Tibial nerve (tissue), 4 donors: ENCODE results near the gene BCDIN3D.

Experiments
- CTCF ChIP-seq, 5 experiments: fragments of 200-600 bp in 3 of 5; fragments of 450-650 bp in 2 of 5; sonication (generic) in 3 of 5; IDR thresholded peaks; one replicate each; pipeline ENCODE4 v1.5.1; 2016 to 2019; ENCODE audit warnings: antibody characterized with exemption in 5 of 5, mild to moderate bottlenecking in 3 of 5, moderate library complexity in 2 of 5
- EP300 ChIP-seq, 2 donors: sonication (generic); formaldehyde crosslinking; IDR thresholded peaks; one replicate each; pipeline ENCODE4 v1.6.1; 2017; ENCODE audit warnings: antibody characterized with exemption in 2 of 2, mild to moderate bottlenecking in 1 of 2
- POLR2A ChIP-seq, 2 donors: fragments of 450-650 bp; IDR thresholded peaks; one replicate each; pipeline ENCODE4 v1.6.1; 2017; ENCODE audit warnings: antibody characterized with exemption in 2 of 2, mild to moderate bottlenecking in 2 of 2, moderate library complexity in 2 of 2

DNA sequence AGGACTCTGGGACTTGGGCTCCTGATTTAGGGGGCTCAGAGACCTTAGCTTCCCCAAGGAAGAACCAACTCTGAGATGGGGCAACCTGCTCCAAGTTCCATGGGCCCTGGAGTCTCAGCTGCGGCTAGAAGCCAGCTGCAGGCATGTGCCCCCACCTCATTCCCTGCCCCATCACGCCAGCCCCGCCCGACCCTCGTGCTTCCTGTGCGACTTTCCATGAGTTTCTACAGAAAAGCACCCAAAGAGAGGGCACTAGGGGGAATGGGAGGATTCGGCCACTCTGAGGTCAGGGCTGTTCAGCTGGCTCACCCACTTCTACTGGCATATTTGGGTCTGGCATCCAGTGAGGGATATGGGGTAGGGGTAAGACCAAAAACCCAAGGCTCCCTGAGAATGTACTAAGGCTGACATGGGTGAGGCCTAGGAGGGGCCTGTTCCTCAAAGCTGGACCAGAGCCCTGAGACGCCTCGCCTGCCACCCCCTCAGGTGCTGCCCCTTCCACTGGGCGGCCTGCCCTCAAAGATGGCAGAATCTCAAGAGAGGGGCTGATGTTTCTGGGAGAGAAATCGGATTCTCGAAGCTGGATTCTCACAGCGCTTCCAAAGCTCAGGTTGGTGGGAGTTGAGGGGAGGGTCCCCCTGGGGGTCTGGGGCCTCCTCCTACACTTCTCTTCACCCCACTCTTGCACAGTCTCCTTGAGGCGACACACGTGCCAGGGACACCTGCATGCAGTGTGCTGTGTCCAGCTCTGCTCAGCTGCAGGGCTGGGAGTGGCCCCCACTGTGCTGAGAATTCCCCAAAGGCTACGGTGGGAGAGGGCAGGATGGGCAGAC, 38.7 kb upstream of the BCDIN3D start:
- TF ChIP-seq CTCF (IDR thresholded peaks at IDR 0.05), result no peak
- no peak for TF ChIP-seq POLR2A (IDR thresholded peaks at IDR 0.05)
- TF ChIP-seq EP300 (IDR thresholded peaks at IDR 0.05), result no peak
